Measurements from ENCODE around the gene PHIP.
A peak's percentile ranks its signal among the peaks of the same experiment; 100 is the strongest.

PHIP gene

GRCh38 chr6:79081663-79082062, 3.6 kb upstream of the PHIP start:
- ATAC-seq (replicated peaks) = no peak
- peaks cover 34 to 44% of the 10 kb centered on the region in 2 donors for H3K27me3 Mint-ChIP-seq
- peaks cover 14% of the 10 kb centered on the region for H3K36me3 Mint-ChIP-seq (ENCODE audit: insufficient read depth)
- DNase-seq = no peak
- no peaks in the 10 kb centered on the region for H3K9me3 Mint-ChIP-seq
- H3K27ac Mint-ChIP-seq = no peak overlapping the region
- H3K4me3 Mint-ChIP-seq = no peak overlapping the region
- H3K4me1 Mint-ChIP-seq (ENCODE audit: low read depth in 2 of 2) = peaks cover 2 to 9% of the 10 kb centered on the region in 2 donors

- DNase-seq = no peak
- peak overlapping the region; percentile 91 to 93 for H3K4me3 Mint-ChIP-seq
- peaks cover 18% of the 10 kb centered on the region for H3K36me3 Mint-ChIP-seq (ENCODE audit: insufficient read depth)
- H3K9me3 Mint-ChIP-seq = no peaks in the 10 kb centered on the region
- ATAC-seq (replicated peaks) = no peak
- H3K27me3 Mint-ChIP-seq = peaks cover 22 to 30% of the 10 kb centered on the region in 2 donors
- H3K4me1 Mint-ChIP-seq (ENCODE audit: low read depth in 2 of 2) = peaks cover 10 to 26% of the 10 kb centered on the region in 2 donors
- peak overlapping the region; percentile 94 to 98 for H3K27ac Mint-ChIP-seq
Observed at GRCh38 chr6:79079561-79080041, 1.5 kb upstream of the PHIP start.

- Mint-ChIP-seq H3K36me3 (ENCODE audit: insufficient read depth) (peaks cover 18% of the 10 kb centered on the region), H3K27me3 (peaks cover 11 to 12% of the 10 kb centered on the region in 2 donors), H3K9me3 (no peaks in the 10 kb centered on the region), H3K4me3 (peak overlapping the region; percentile 91 to 93), H3K27ac (peak overlapping the region; percentile 94 to 98), H3K4me1 (ENCODE audit: low read depth in 2 of 2) (peaks cover 13 to 33% of the 10 kb centered on the region in 2 donors)
- DNase-seq (no peak), ATAC-seq (replicated peaks) (peak; percentile 14)
Observed at GRCh38 chr6:79077715-79078074, 359 bp downstream of the PHIP start.

GRCh38 chr6:79076782-79077641, 1.0 kb downstream of the PHIP start:
- ATAC-seq (replicated peaks) (peak; percentile 58), DNase-seq (peak; percentile 85 to 91 (median 90))
- H3K27ac Mint-ChIP-seq = peak overlapping the region; percentile 85 to 92
- peak overlapping the region; percentile 86 to 91 for H3K4me3 Mint-ChIP-seq
- peaks cover 5 to 6% of the 10 kb centered on the region in 2 donors for H3K27me3 Mint-ChIP-seq
- H3K4me1 Mint-ChIP-seq (ENCODE audit: low read depth in 2 of 2) = peaks cover 15 to 38% of the 10 kb centered on the region in 2 donors
- peaks cover 25% of the 10 kb centered on the region for H3K36me3 Mint-ChIP-seq (ENCODE audit: insufficient read depth)
- no peaks in the 10 kb centered on the region for H3K9me3 Mint-ChIP-seq

- ATAC-seq (replicated peaks) (no peak), DNase-seq (no peak)
- H3K27ac Mint-ChIP-seq = peak overlapping the region; percentile 85 to 92
- no peaks in the 10 kb centered on the region for H3K9me3 Mint-ChIP-seq
- peak overlapping the region; percentile 86 to 91 for H3K4me3 Mint-ChIP-seq
- peaks cover 16 to 41% of the 10 kb centered on the region in 2 donors for H3K4me1 Mint-ChIP-seq (ENCODE audit: low read depth in 2 of 2)
- H3K36me3 Mint-ChIP-seq (ENCODE audit: insufficient read depth) = peaks cover 25% of the 10 kb centered on the region
- no peaks in the 10 kb centered on the region for H3K27me3 Mint-ChIP-seq
Observed at GRCh38 chr6:79076160-79076559, 1.9 kb downstream of the PHIP start.

GRCh38 chr6:79073888-79074287, 4.2 kb downstream of the PHIP start:
- ATAC-seq (replicated peaks) (no peak), DNase-seq (no peak)
- H3K36me3 Mint-ChIP-seq (ENCODE audit: insufficient read depth) = peaks cover 24% of the 10 kb centered on the region
- H3K4me3 Mint-ChIP-seq = peak overlapping the region; percentile 43 to 91
- H3K27ac Mint-ChIP-seq = peak overlapping the region; percentile 32 to 92
- no peaks in the 10 kb centered on the region for H3K9me3 Mint-ChIP-seq
- peaks cover 21 to 46% of the 10 kb centered on the region in 2 donors for H3K4me1 Mint-ChIP-seq (ENCODE audit: low read depth in 2 of 2)
- H3K27me3 Mint-ChIP-seq = no peaks in the 10 kb centered on the region

- Mint-ChIP-seq H3K36me3 (ENCODE audit: insufficient read depth) (peaks cover 13% of the 10 kb centered on the region), H3K27me3 (no peaks in the 10 kb centered on the region)
Observed at GRCh38 chr6:79072640-79073181, 5.3 kb downstream of the PHIP start.

GRCh38 chr6:79071547-79071946, 6.5 kb downstream of the PHIP start:
- H3K9me3 Mint-ChIP-seq = no peaks in the 10 kb centered on the region
- DNase-seq (no peak), ATAC-seq (replicated peaks) (no peak)
- no peaks in the 10 kb centered on the region for H3K27me3 Mint-ChIP-seq
- H3K27ac Mint-ChIP-seq = peak overlapping the region in 1 of 2 donors; percentile 29
- peaks cover 13% of the 10 kb centered on the region for H3K36me3 Mint-ChIP-seq (ENCODE audit: insufficient read depth)
- H3K4me1 Mint-ChIP-seq (ENCODE audit: low read depth in 2 of 2) = peaks cover 24 to 50% of the 10 kb centered on the region in 2 donors
- H3K4me3 Mint-ChIP-seq = no peak overlapping the region

More at GRCh38 chr6:79072640-79073181, 5.3 kb downstream of the PHIP start:
- DNase-seq = no peak
- Mint-ChIP-seq H3K4me3 (peak overlapping the region; percentile 4 to 91), H3K9me3 (no peaks in the 10 kb centered on the region), H3K4me1 (ENCODE audit: low read depth in 2 of 2) (peaks cover 21 to 43% of the 10 kb centered on the region in 2 donors), H3K27ac (peak overlapping the region in 1 of 2 donors; percentile 16)
- ATAC-seq (replicated peaks) = no peak

GRCh38 chr6:79070206-79070825, 7.7 kb downstream of the PHIP start:
- Mint-ChIP-seq H3K4me1 (ENCODE audit: low read depth in 2 of 2) (peaks cover 19 to 43% of the 10 kb centered on the region in 2 donors), H3K36me3 (ENCODE audit: insufficient read depth) (peaks cover 10% of the 10 kb centered on the region), H3K27ac (peak overlapping the region; percentile 15 to 55)

GRCh38 chr6:79066828-79067227, 11.2 kb downstream of the PHIP start:
- H3K27me3 Mint-ChIP-seq = no peaks in the 10 kb centered on the region
- DNase-seq (no peak), ATAC-seq (replicated peaks) (no peak)
- peaks cover 11 to 24% of the 10 kb centered on the region in 2 donors for H3K4me1 Mint-ChIP-seq (ENCODE audit: low read depth in 2 of 2)
- no peaks in the 10 kb centered on the region for H3K9me3 Mint-ChIP-seq
- no peak overlapping the region for H3K4me3 Mint-ChIP-seq
- H3K27ac Mint-ChIP-seq = no peak overlapping the region
- H3K36me3 Mint-ChIP-seq (ENCODE audit: insufficient read depth) = peaks cover 3% of the 10 kb centered on the region

More at GRCh38 chr6:79070206-79070825, 7.7 kb downstream of the PHIP start:
- H3K27me3 Mint-ChIP-seq = no peaks in the 10 kb centered on the region
- DNase-seq (no peak), ATAC-seq (replicated peaks) (no peak)
- no peaks in the 10 kb centered on the region for H3K9me3 Mint-ChIP-seq
- H3K4me3 Mint-ChIP-seq = peak overlapping the region; percentile 21 to 68

- ATAC-seq (replicated peaks) (no peak), DNase-seq (no peak)
- H3K9me3 Mint-ChIP-seq = no peaks in the 10 kb centered on the region
- no peak overlapping the region for H3K27ac Mint-ChIP-seq
- no peaks in the 10 kb centered on the region for H3K27me3 Mint-ChIP-seq
- peaks cover 3% of the 10 kb centered on the region for H3K36me3 Mint-ChIP-seq (ENCODE audit: insufficient read depth)
- H3K4me1 Mint-ChIP-seq (ENCODE audit: low read depth in 2 of 2) = peaks cover 11 to 24% of the 10 kb centered on the region in 2 donors
- H3K4me3 Mint-ChIP-seq = no peak overlapping the region
Observed at GRCh38 chr6:79066330-79066729, 11.7 kb downstream of the PHIP start.

- Mint-ChIP-seq H3K4me3 (no peak overlapping the region), H3K4me1 (ENCODE audit: low read depth in 2 of 2) (peaks cover 3 to 13% of the 10 kb centered on the region in 2 donors), H3K27ac (no peak overlapping the region), H3K27me3 (no peaks in the 10 kb centered on the region), H3K36me3 (ENCODE audit: insufficient read depth) (peaks cover 4% of the 10 kb centered on the region), H3K9me3 (no peaks in the 10 kb centered on the region)
- ATAC-seq (replicated peaks) (no peak), DNase-seq (no peak)
Observed at GRCh38 chr6:79065232-79065631, 12.8 kb downstream of the PHIP start.

GRCh38 chr6:79064635-79065034, 13.4 kb downstream of the PHIP start:
- Mint-ChIP-seq H3K9me3 (no peaks in the 10 kb centered on the region), H3K4me3 (no peak overlapping the region), H3K36me3 (ENCODE audit: insufficient read depth) (peaks cover 10% of the 10 kb centered on the region), H3K27me3 (no peaks in the 10 kb centered on the region), H3K27ac (no peak overlapping the region), H3K4me1 (ENCODE audit: low read depth in 2 of 2) (peaks cover 3 to 11% of the 10 kb centered on the region in 2 donors)
- no peak for DNase-seq
- no peak for ATAC-seq (replicated peaks)

Measured in effector memory CD8-positive, alpha-beta T cell (primary cell).